Dermis microvascular lymphatic vessel endothelial cell (primary cell): ENCODE results near the gene SMARCE1. TPM values are rescaled to one million over a fixed set of nuclear protein-coding genes. Genes with fewer than 3 reads are reported as not detected.

Source experiments
- DNase-seq, 2 donors: peaks; one replicate each; pipeline versions ENCODE4 v3.0.0 to v3.0.0-alpha.2; 2010; ENCODE audit warnings: low read depth in 2 of 2
- total RNA-seq: library from RNA; depleted of rRNA; stranded (reverse); fragments of >200 nt; gene quantifications from 2 replicates; pipeline ENCODE4 v1.2.1, GENCODE V29; 2014

SMARCE1 gene
- total RNA-seq, 1 donor from 2014 or later: 63.3 TPM

DNA sequence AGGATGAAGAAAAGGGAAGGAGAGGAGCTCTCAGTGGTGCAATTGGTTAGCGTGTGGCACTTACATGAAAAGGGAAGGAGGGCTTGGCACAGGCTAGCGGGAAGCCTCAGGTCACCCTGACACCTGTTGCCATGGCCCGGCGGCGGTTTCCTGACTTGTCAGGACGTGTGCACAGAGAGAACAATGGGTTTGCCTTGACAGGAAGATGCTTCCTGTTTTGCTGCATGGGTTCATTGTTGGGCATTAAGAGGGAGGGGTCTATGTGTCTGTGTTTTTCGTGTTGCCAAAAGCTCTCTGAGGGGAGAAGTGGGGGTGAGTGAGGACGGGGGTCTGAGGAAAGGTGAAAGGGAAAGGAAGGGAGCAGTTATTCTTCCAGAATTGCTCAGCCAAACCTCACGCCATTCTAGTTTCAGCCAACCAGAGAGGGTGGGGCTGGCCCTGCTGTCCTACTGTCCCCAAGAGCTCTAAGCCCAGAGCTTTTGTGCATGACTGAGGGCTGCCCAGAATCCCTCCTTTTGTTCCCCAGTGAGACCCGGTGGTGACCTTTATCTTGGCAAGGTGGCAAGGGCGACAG, 65.2 kb downstream of the SMARCE1 start:
- peak; percentile 99 for DNase-seq

DNA sequence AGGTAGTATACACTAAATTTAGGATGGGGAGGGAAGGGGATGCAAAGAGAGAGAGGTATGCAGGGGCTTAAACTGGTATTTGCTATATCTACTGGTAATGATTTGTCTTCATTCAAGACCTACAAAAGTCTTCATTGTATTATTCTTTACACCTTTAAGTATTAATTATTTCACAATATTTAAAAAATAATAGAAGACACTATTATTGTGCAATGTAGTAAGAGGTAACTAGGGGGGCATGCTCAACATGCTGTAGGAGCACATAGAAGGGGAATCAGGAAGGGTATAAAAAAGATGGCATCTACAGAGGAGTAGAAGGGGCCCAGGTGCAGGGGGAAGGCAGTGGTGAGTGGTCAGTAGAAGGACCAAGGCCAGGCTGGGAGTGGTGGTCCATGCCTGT, 67.5 kb downstream of the SMARCE1 start:
- no peak for DNase-seq

DNA sequence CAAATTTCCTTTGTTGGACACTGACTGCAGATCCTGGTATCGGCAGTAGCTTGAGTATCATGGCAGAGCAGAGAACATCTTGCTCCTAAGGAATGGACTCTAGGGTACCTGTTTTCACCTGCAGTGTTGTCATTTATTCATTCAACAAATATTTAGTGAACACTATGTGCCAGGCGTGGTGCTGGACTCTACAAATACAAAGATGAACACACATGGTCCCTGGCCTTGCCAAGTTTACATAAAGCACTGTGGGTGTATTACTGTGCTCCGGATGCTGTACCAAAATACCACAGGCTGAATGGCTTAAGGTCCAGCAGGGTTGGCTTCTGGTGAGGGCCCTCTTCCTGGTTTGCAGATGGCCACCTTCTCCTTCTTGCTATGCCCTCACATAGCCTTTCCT, 68.1 kb downstream of the SMARCE1 start:
- no peak for DNase-seq

DNA sequence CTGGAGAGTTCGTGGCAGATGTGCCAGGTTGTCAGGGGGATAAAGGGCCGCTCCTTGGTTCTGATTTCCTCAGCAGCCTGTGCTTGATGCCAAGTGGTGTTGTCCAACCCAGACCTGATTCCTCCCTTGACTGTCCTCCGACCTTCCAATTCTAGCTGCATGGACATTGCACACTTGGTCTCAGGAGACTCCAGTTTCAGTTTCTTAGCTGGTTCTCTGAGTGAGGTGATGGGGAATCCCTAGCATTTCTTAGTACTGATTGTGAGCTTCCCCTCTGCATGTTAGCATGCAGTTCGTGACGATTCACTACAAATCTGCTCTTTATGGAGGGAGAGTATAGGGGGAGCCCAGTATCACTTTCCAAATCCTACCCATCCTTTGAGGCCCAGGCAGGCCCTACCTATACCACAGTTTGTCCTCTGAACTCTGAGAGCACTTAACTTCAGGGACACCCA, 70.0 kb downstream of the SMARCE1 start:
- no peak for DNase-seq

DNA sequence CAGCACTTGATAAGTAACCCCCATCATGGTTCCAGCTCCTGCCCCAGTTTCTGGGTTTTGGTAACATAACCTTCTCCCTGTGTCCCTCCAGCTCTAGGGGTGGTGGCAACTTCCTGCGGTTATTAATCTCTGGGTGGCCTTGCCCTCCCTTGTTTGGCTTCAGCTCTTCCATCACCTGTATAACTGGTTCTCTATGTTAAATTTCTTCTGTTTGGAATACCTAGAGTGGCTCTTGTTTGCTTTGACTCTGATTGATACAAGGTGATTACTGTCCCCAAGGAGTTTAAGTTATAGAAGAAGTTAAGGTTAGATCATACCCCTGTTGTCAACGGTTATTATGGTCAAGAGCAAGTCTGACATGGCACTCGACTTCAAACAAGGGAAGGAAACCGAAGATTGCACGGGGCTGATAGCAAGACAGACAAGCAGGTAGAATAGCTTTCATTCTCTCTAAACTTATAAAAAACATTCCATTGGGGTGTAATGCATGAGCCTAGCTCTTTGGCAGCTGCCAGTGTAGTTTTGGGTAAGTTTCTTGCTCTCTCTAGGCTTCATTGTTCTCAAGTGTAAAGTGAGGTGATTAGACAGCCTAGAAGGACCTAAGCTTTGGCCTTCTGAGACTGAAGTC, 71.4 kb downstream of the SMARCE1 start:
- DNase-seq: no peak

Other genes starting within 250 kb of the SMARCE1 start
- gene TOP2A, start 229.9 kb downstream of the SMARCE1 start, total RNA-seq: 27.7 and 65.5 TPM in 2 replicates
- 189 and 415 TPM in 2 replicates for gene IGFBP4, start 204.4 kb downstream of the SMARCE1 start, total RNA-seq
- not detected in 2 replicates for gene TNS4, start 146.2 kb downstream of the SMARCE1 start, total RNA-seq
- gene CCR7, start 82.3 kb downstream of the SMARCE1 start, total RNA-seq: under 0.01 TPM in 1 of 2 replicates, not detected in the other
- 0.13 TPM in 2 replicates for gene KRT222, start 17.4 kb upstream of the SMARCE1 start, total RNA-seq
- gene KRT24, start 55.9 kb upstream of the SMARCE1 start, total RNA-seq: not detected in 2 replicates
- gene KRT25, start 107.5 kb upstream of the SMARCE1 start, total RNA-seq: not detected in 2 replicates
- gene KRT26, start 124.4 kb upstream of the SMARCE1 start, total RNA-seq: not detected in 2 replicates
- gene KRT27, start 134.7 kb upstream of the SMARCE1 start, total RNA-seq: not detected in 2 replicates
- gene KRT28, start 152.1 kb upstream of the SMARCE1 start, total RNA-seq: not detected in 2 replicates
- gene KRT10, start 174.8 kb upstream of the SMARCE1 start, total RNA-seq: 1.9 and 2.3 TPM in 2 replicates
- gene KRT12, start 219.4 kb upstream of the SMARCE1 start, total RNA-seq: not detected in 2 replicates
- gene KRT20, start 237.4 kb upstream of the SMARCE1 start, total RNA-seq: not detected in 2 replicates